HCT116 (cell line): ENCODE measurements around the gene CNTNAP2. TPM values are rescaled to one million over a fixed set of nuclear protein-coding genes. Genes with fewer than 3 reads are reported as not detected.

Experiments used
- ATAC-seq: fragments of 200-7000 bp; cut with Tn5 transposase; 2 replicates; pipeline ENCODE4 v1.9.1; 2020; ENCODE audit warnings: mild to moderate bottlenecking, moderate library complexity
- BruUV-seq: library from RNA; stranded (reverse); fragments of 400-500 nt; replicated peaks from 2 replicates; lab custom pipeline; 2021; lab: Mats Ljungman, UMichigan
- CTCF ChIA-PET: fragments of 300-600 bp; sonication (Branson Sonifier 250); formaldehyde crosslinking; loops from one replicate; lab custom pipeline; 2021; ENCODE audit warnings: antibody characterized with exemption; lab: Charles Lee
- POLR2A ChIA-PET: fragments of 300-600, 350-600 bp; sonication (Branson Sonifier 250); formaldehyde crosslinking; loops from one replicate; lab custom pipeline; 2021; ENCODE audit warnings: antibody characterized with exemption; lab: Charles Lee
- RAD21 ChIA-PET, 2 experiments: fragments of 300-600 bp; sonication (Branson Sonifier 250); formaldehyde crosslinking; loops; one replicate each; lab custom pipeline; 2023; ENCODE audit warnings: low total read pairs in 2 of 2; ENCODE audit not compliant: uncharacterized antibody in 2 of 2, unreplicated experiment in 2 of 2, low non-redundant PET in 1 of 2; lab: Charles Lee
- DNase-seq: peaks from one replicate; pipeline ENCODE4 v3.0.0-alpha.2; 2010; ENCODE audit warnings: low read depth, low spot score
- H2AFZ ChIP-seq: fragments of 200-600 bp; shearing (Covaris generic), sonication (generic); 2 replicates; pipeline ENCODE4 v1.6.1; 2017; ENCODE audit warnings: low read depth, mixed run types, mixed read lengths, antibody characterized with exemption, low read length; ENCODE audit not compliant: poor library complexity, severe bottlenecking
- H3K27ac ChIP-seq: 2 replicates; pipeline ENCODE4 v1.5.1; 2012; ENCODE audit warnings: low read depth, low read length
- H3K27me3 ChIP-seq: fragments of 200-600 bp; sonication (generic); 2 replicates; pipeline ENCODE4 v1.6.1; 2016; ENCODE audit warnings: mixed run types, low read length, mixed read lengths; ENCODE audit not compliant: insufficient read depth
- H3K36me3 ChIP-seq, 2 experiments: fragments of 200-500 bp in 1 of 2; fragments of 200-600 bp in 1 of 2; sonication (Bioruptor generic) in 1 of 2; sonication (generic) in 1 of 2; 2 replicates each; pipeline versions ENCODE4 v1.5.1 to v1.6.1; 2014 to 2016; ENCODE audit warnings: low read length in 2 of 2, inconsistent platforms in 1 of 2, mixed read lengths in 1 of 2, mixed run types in 1 of 2; ENCODE audit not compliant: insufficient read depth in 2 of 2, control insufficient read depth in 1 of 2
- H3K4me1 ChIP-seq, 2 experiments: fragments of 200-600 bp in 1 of 2; sonication (generic) in 1 of 2; 2 replicates each; pipeline versions ENCODE4 v1.5.1 to v1.6.1; 2012 to 2017; ENCODE audit warnings: low read length in 2 of 2, inconsistent platforms in 1 of 2, mild to moderate bottlenecking in 1 of 2, mixed read lengths in 1 of 2, mixed run types in 1 of 2, moderate library complexity in 1 of 2; ENCODE audit not compliant: insufficient read depth in 2 of 2, control insufficient read depth in 1 of 2
- H3K4me2 ChIP-seq: fragments of 200-600 bp; sonication (generic); 2 replicates; pipeline ENCODE4 v1.6.1; 2017; ENCODE audit warnings: mixed run types, low read length, mixed read lengths
- H3K4me3 ChIP-seq, 2 experiments: fragments of 200-600 bp in 1 of 2; sonication (generic) in 1 of 2; replicated peaks in 1 of 2; 2 replicates each; pipeline ENCODE4 v1.5.1; 2011 to 2016; ENCODE audit warnings: low read length in 2 of 2, control low read depth in 1 of 2, low read depth in 1 of 2, mild to moderate bottlenecking in 1 of 2, mixed read lengths in 1 of 2, mixed run types in 1 of 2
- H3K79me2 ChIP-seq: fragments of 200-600 bp; sonication (generic); 2 replicates; pipeline ENCODE4 v1.6.1; 2017; ENCODE audit warnings: mild to moderate bottlenecking, mixed run types, low read length, moderate library complexity, mixed read lengths; ENCODE audit not compliant: insufficient read depth
- H3K9ac ChIP-seq: fragments of 200-600 bp; sonication (generic); 2 replicates; pipeline ENCODE4 v1.6.1; 2016; ENCODE audit warnings: low read length, mixed read lengths
- H3K9me2 ChIP-seq: fragments of 200-600 bp; sonication (generic), shearing (Covaris generic); 2 replicates; pipeline ENCODE4 v1.6.1; 2017; ENCODE audit warnings: mixed run types, mild to moderate bottlenecking, moderate library complexity; ENCODE audit not compliant: insufficient read depth
- H3K9me3 ChIP-seq, 2 experiments: fragments of 200-500 bp in 1 of 2; fragments of 200-600 bp in 1 of 2; sonication (Bioruptor generic) in 1 of 2; sonication (generic) in 1 of 2; 2 replicates each; pipeline ENCODE4 v1.6.1; 2014 to 2017; ENCODE audit warnings: low read length in 2 of 2, mixed read lengths in 2 of 2, inconsistent platforms in 1 of 2, low read depth in 1 of 2, mild to moderate bottlenecking in 1 of 2, mixed run types in 1 of 2, moderate library complexity in 1 of 2; ENCODE audit not compliant: control insufficient read depth in 1 of 2, insufficient read depth in 1 of 2
- H4K20me1 ChIP-seq: fragments of 200-600 bp; sonication (generic), shearing (Covaris generic); 2 replicates; pipeline ENCODE4 v1.6.1; 2017; ENCODE audit warnings: mixed run types, mild to moderate bottlenecking, moderate library complexity; ENCODE audit not compliant: insufficient read depth
- ATF3 ChIP-seq: IDR thresholded peaks from 2 replicates; pipeline ENCODE4 v1.6.1; 2012
- CBX3 ChIP-seq: IDR thresholded peaks from 2 replicates; pipeline ENCODE4 v1.6.1; 2012; ENCODE audit warnings: low read depth
- CEBPB ChIP-seq: IDR thresholded peaks from 2 replicates; pipeline ENCODE4 v1.6.1; 2012; ENCODE audit warnings: low read depth
- EGR1 ChIP-seq: IDR thresholded peaks from 2 replicates; pipeline ENCODE4 v1.6.1; 2012; ENCODE audit warnings: low read depth
- EZH2 ChIP-seq: fragments of 200-600 bp; sonication (generic); IDR thresholded peaks from 2 replicates; pipeline ENCODE4 v1.6.1; 2017; ENCODE audit warnings: antibody characterized with exemption, mixed run types
- FOSL1 ChIP-seq: IDR thresholded peaks from 2 replicates; pipeline ENCODE4 v1.6.1; 2012; ENCODE audit warnings: low read depth
- MAX ChIP-seq: IDR thresholded peaks from 2 replicates; pipeline ENCODE4 v1.6.1; 2012
- POLR2A ChIP-seq: IDR thresholded peaks from 2 replicates; pipeline ENCODE4 v1.7.0; 2011; ENCODE audit warnings: borderline replicate concordance; ENCODE audit not compliant: insufficient read depth, insufficient read length; ENCODE audit errors: extremely low read depth
- POLR2AphosphoS5 ChIP-seq: IDR thresholded peaks from 2 replicates; pipeline ENCODE4 v1.6.1; 2011; ENCODE audit warnings: mild to moderate bottlenecking, low read depth, low read length, moderate library complexity
- RAD21 ChIP-seq: IDR thresholded peaks from 2 replicates; pipeline ENCODE4 v1.6.1; 2012; ENCODE audit warnings: low read depth, mild to moderate bottlenecking
- REST ChIP-seq: IDR thresholded peaks from 2 replicates; pipeline ENCODE4 v1.6.1; 2012; ENCODE audit warnings: low read depth
- SP1 ChIP-seq: IDR thresholded peaks from 2 replicates; pipeline ENCODE4 v1.6.1; 2012; ENCODE audit warnings: low read depth
- YY1 ChIP-seq: IDR thresholded peaks from 2 replicates; pipeline ENCODE4 v1.6.1; 2011; ENCODE audit warnings: low read length, low read depth, moderate library complexity, mild to moderate bottlenecking; ENCODE audit not compliant: insufficient replicate concordance; ENCODE audit errors: extremely low read depth
- ZNF274 ChIP-seq: fragments of 200-500 bp; sonication (Bioruptor generic); IDR thresholded peaks from 2 replicates; pipeline ENCODE4 v1.6.1; 2014; ENCODE audit warnings: mild to moderate bottlenecking, low read depth, low read length, inconsistent platforms
- intact Hi-C: fragments of 100-400 bp; cut with micrococcal nuclease; formaldehyde crosslinking; loops from 2 replicates; pipeline ENCODE4 v1.10.0; 2022
- total RNA-seq: library from RNA; stranded (reverse); gene quantifications from one replicate; pipeline ENCODE4 v1.2.1, GENCODE V29; 2021; ENCODE audit not compliant: unreplicated experiment

CNTNAP2 gene
- total RNA-seq, 1 experiment from 2014 or later, result 0.37 TPM

GRCh38 chr7:146235195-146235594 lies 118.6 kb downstream of the CNTNAP2 start:
- RAD21 ChIA-PET, result no interaction called here
- H4K20me1 ChIP-seq, result no peaks in the 10 kb centered on the region
- no peak overlapping the region for H3K4me3 ChIP-seq
- H3K27me3 ChIP-seq, result no peaks in the 10 kb centered on the region
- H3K4me1 ChIP-seq, result no peaks in the 10 kb centered on the region
- intact Hi-C loops, result no loop called here
- no peak for ATAC-seq
- CTCF ChIA-PET, result no interaction called here
- peaks cover under 1 to 11% of the 10 kb centered on the region in 2 experiments; a peak in 2 of 4 replicates for H3K9me3 ChIP-seq
- POLR2A ChIA-PET, result no interaction called here
- no TSS peak for BruUV-seq
- no peaks in the 10 kb centered on the region for H3K9me2 ChIP-seq
- no peak for TF ChIP-seq RAD21
- TF ChIP-seq CBX3, result no peak
- TF ChIP-seq POLR2AphosphoS5, result no peak
- TF ChIP-seq REST, result no peak
- no peak for TF ChIP-seq MAX
- no peak for TF ChIP-seq YY1
- no peak for TF ChIP-seq POLR2A
- TF ChIP-seq ZNF274, result no peak
- TF ChIP-seq FOSL1, result no peak
- no peak for TF ChIP-seq EZH2
- no peak for TF ChIP-seq CEBPB
- TF ChIP-seq EGR1, result no peak
- TF ChIP-seq SP1, result no peak
- TF ChIP-seq ATF3, result no peak
- TF ChIP-seq, all 23 proteins: peak for 0
- Histone ChIP-seq H3K4me2 (no peak overlapping the region), H2AFZ (no peak overlapping the region), H3K9ac (no peak overlapping the region), H3K27ac (no peak overlapping the region), H3K79me2 (no peaks in the 10 kb centered on the region), H3K36me3 (no peaks in the 10 kb centered on the region)
- no peak for DNase-seq
